IPS-15b (cell line): Measurements from ENCODE around the gene C2CD2L.

Experiments
- H3K27me3 ChIP-seq: one replicate; pipeline ENCODE4 v1.6.1; 2013; ENCODE audit warnings: low read length; ENCODE audit not compliant: control insufficient read depth, insufficient read depth
- H3K36me3 ChIP-seq: one replicate; pipeline ENCODE4 v1.6.1; 2013; ENCODE audit warnings: low read length; ENCODE audit not compliant: control insufficient read depth, insufficient read depth
- H3K4me1 ChIP-seq: one replicate; pipeline ENCODE4 v1.6.1; 2013; ENCODE audit warnings: mild to moderate bottlenecking, low read length; ENCODE audit not compliant: control insufficient read depth, insufficient read depth
- H3K4me3 ChIP-seq: one replicate; pipeline ENCODE4 v1.5.1; 2013; ENCODE audit warnings: low read depth, low read length
- H3K9ac ChIP-seq: one replicate; pipeline ENCODE4 v1.6.1; 2013; ENCODE audit warnings: low read depth, mild to moderate bottlenecking, low read length
- H3K9me3 ChIP-seq: one replicate; pipeline ENCODE4 v1.6.1; 2013; ENCODE audit warnings: mild to moderate bottlenecking, low read length; ENCODE audit not compliant: control insufficient read depth, insufficient read depth

Gene C2CD2L

DNA sequence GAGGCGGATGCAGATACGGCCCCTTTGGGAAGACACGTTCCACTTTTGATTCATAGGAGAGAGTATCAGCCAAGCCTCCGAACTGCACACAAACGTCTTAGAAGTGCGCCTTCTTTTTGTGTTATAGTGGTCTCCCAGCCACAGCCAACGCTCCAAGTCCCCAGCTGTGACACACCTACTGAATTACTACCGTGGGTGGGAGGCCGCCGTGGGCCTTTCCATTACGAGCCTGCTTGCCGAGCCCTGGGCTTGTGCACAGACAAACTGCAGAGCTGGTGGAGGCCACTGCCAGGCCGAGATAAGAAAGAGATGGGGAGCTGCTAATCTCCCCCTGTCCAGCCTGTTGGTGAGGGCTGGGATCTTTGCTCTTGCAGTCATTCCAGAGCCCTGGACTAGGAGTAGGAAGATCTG is 21.7 kb upstream of the C2CD2L start:
- peak overlapping the region; percentile 83 for H3K4me3 ChIP-seq
- peak overlapping the region; percentile 98 for H3K9ac ChIP-seq
- no peaks in the 10 kb centered on the region for H3K27me3 ChIP-seq
- no peaks in the 10 kb centered on the region for H3K9me3 ChIP-seq
- peaks cover 15% of the 10 kb centered on the region for H3K36me3 ChIP-seq
- no peaks in the 10 kb centered on the region for H3K4me1 ChIP-seq

- no peak overlapping the region for H3K4me3 ChIP-seq
- peaks cover 2% of the 10 kb centered on the region for H3K4me1 ChIP-seq
- H3K9ac ChIP-seq, result no peak overlapping the region
Observed at GRCh38 chr11:119087123-119087522, 20.0 kb upstream of the C2CD2L start.

DNA sequence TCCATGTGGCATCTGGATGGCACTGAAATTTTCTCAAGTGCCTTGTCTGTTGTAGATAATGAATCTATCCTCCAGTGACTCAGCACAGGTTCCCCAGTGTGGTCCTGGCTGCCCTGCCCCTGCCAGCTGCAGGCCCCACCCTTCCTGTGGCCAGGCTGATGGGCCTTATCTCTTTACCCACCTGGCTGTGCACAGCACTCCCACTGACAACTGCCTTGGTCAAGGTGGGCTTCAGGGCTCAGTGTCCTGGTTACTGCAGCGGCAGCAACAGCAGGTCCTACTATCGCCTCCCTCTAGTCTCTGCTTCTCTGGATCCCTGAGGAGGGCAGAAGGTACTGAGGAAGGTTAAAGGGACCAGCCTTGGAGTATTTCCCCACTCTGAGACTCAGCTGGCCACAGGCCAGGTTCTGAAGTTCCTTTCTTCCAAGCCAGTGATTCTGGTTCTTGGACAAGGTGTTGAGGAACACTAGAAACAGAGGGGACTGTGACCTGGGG is 19.4 kb upstream of the C2CD2L start:
- H3K4me1 ChIP-seq, result peaks cover 2% of the 10 kb centered on the region
- H3K9me3 ChIP-seq, result no peaks in the 10 kb centered on the region
- no peak overlapping the region for H3K9ac ChIP-seq
- no peaks in the 10 kb centered on the region for H3K27me3 ChIP-seq
- no peak overlapping the region for H3K4me3 ChIP-seq
- H3K36me3 ChIP-seq, result peaks cover 6% of the 10 kb centered on the region

More at GRCh38 chr11:119087123-119087522, 20.0 kb upstream of the C2CD2L start:
- H3K36me3 ChIP-seq, result peaks cover 6% of the 10 kb centered on the region
- no peaks in the 10 kb centered on the region for H3K9me3 ChIP-seq
- H3K27me3 ChIP-seq, result no peaks in the 10 kb centered on the region

- no peak overlapping the region for H3K9ac ChIP-seq
- H3K27me3 ChIP-seq, result no peaks in the 10 kb centered on the region
- H3K4me1 ChIP-seq, result peaks cover 7% of the 10 kb centered on the region
- H3K9me3 ChIP-seq, result no peaks in the 10 kb centered on the region
- H3K4me3 ChIP-seq, result no peak overlapping the region
- H3K36me3 ChIP-seq, result peaks cover 10% of the 10 kb centered on the region
Observed at GRCh38 chr11:119088406-119088805, 18.7 kb upstream of the C2CD2L start.

DNA sequence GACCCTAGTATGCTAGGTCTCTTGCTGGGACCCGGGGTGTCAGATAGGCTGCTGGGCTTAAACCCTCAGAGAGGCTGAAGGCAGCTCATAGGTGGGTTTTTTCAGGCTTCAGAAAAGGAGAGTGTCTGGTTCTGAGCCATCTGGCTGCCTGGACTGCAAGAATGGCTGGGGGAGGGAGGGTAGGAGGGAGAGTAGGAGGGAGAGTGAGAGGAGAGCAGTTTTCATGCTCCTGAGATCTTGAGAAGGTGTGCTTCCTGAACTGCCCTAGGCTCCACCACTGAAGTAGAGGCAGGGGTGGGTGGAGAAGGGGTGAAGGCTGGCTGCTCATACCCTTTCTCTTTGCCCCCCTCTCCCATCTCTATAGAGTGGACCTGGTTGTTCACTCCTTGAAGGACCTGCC is 17.8 kb upstream of the C2CD2L start:
- H3K36me3 ChIP-seq, result peaks cover 10% of the 10 kb centered on the region
- H3K9ac ChIP-seq, result no peak overlapping the region
- no peaks in the 10 kb centered on the region for H3K27me3 ChIP-seq
- peaks cover 7% of the 10 kb centered on the region for H3K4me1 ChIP-seq
- H3K9me3 ChIP-seq, result no peaks in the 10 kb centered on the region
- H3K4me3 ChIP-seq, result no peak overlapping the region

DNA sequence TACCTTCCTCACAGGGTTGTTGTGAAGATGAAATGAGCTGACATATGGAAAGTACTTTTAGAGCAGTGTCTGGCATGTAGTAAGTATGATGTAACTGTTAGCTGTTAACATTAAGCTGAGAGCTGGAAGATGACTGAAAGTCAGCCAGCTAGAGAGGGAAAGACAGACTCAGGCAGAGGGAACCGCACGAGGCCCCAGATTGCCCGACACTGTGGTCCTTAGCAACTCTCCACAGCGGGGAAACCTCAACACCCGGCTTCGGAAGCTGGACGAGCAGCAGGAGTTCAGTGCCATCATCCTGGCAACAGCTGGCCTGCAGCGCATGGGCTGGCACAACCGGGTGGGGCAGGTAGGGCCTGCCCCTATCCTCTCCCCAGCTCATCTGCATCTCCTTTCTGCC is 16.0 kb upstream of the C2CD2L start:
- Histone ChIP-seq H3K9ac (no peak overlapping the region), H3K36me3 (peaks cover 10% of the 10 kb centered on the region), H3K4me1 (peaks cover 7% of the 10 kb centered on the region), H3K4me3 (no peak overlapping the region), H3K27me3 (no peaks in the 10 kb centered on the region), H3K9me3 (no peaks in the 10 kb centered on the region)

GRCh38 chr11:119091966-119092879 is 14.9 kb upstream of the C2CD2L start:
- H3K9me3 ChIP-seq, result no peaks in the 10 kb centered on the region
- peaks cover 7% of the 10 kb centered on the region for H3K4me1 ChIP-seq
- H3K27me3 ChIP-seq, result no peaks in the 10 kb centered on the region
- H3K9ac ChIP-seq, result no peak overlapping the region
- peaks cover 10% of the 10 kb centered on the region for H3K36me3 ChIP-seq
- H3K4me3 ChIP-seq, result peak overlapping the region; percentile 92

DNA sequence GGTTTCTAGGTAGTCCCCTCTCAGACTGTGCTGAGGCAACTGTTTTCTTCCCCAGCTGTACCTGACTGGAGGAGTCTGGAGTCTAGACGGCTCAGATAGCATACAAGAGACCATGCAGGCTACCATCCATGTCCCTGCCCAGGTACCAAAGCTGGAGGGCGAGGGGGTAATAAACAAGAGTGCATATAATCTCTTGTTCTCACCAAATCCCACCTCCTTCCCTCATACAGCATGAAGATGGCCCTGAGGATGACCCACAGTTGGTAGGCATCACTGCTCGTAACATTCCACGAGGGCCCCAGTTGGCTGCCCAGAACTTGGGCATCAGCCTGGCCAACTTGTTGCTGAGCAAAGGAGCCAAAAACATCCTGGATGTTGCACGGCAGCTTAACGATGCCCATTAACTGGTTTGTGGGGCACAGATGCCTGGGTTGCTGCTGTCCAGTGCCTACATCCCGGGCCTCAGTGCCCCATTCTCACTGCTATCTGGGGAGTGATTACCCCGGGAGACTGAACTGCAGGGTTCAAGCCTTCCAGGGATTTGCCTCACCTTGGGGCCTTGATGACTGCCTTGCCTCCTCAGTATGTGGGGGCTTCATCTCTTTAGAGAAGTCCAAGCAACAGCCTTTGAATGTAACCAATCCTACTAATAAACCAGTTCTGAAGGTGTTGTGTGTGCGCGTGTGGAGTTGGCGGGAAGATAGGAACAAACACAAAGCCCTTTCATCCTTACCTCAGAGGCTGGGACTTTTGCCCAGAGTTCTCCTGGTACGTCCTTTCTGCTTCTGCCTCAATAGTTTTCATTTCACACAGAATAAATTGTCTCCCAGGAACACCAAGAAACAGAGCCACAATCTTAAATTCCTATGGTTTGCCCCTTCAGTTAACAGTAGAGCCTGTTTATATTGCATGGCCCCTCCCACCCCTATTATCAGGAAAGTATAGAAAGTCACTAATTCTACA is 14.0 kb upstream of the C2CD2L start:
- Histone ChIP-seq H3K36me3 (peaks cover 20% of the 10 kb centered on the region), H3K4me3 (peak overlapping the region; percentile 92), H3K4me1 (peaks cover 7% of the 10 kb centered on the region), H3K9me3 (no peaks in the 10 kb centered on the region), H3K27me3 (no peaks in the 10 kb centered on the region), H3K9ac (peak overlapping the region; percentile 99)

DNA sequence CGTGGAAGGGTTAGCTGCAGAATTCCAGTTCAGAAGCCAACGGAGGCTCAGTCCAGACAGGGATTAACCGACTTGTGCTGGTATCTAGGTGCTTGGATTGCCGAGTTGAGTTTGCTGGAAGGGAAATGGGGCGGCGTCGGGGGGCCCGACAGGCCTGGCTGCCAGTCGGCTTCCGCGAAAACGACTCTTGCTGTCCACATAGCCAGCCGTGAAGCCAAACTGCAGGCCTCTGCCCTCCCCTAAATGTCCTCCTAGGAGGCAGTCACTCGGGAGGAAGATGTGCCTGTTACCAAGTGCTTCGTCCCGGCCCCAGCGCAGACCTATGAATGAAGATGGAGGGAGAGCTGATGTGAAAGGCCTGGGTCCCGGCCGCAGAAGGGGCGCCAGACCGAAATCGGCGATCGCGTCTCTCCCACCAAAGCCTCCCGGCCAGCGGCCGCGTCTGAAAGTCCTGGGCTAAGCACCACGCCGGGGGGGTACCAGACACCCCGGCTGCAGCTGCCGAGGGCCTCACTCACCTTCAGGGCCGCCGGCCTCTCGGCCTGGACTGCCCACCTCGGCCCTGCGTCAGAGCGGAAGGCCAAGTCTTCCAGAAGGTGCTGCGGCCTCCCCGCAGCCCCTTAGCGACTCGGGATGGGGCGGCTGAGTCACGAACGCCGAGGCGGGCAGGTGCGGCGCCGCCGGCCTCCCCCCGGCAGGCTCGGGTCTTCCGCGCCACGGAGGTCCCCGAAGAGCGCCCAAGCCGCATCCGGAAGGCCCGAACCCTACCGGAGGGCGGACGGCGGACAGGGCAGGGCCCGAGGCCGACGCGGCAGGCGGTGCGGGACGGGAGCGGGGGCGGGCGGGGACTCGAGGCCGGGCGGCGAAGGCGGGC is 13.0 kb upstream of the C2CD2L start:
- Histone ChIP-seq H3K9ac (peak overlapping the region; percentile 99), H3K4me1 (peaks cover 7% of the 10 kb centered on the region), H3K9me3 (no peaks in the 10 kb centered on the region), H3K4me3 (peak overlapping the region; percentile 92), H3K36me3 (peaks cover 20% of the 10 kb centered on the region), H3K27me3 (no peaks in the 10 kb centered on the region)

GRCh38 chr11:119094816-119095065 is 12.4 kb upstream of the C2CD2L start:
- no peaks in the 10 kb centered on the region for H3K9me3 ChIP-seq
- H3K9ac ChIP-seq, result peak overlapping the region; percentile 99
- no peaks in the 10 kb centered on the region for H3K27me3 ChIP-seq
- peak overlapping the region; percentile 92 for H3K4me3 ChIP-seq
- peaks cover 20% of the 10 kb centered on the region for H3K36me3 ChIP-seq
- H3K4me1 ChIP-seq, result peaks cover 7% of the 10 kb centered on the region
